HepG2 (cell line): ENCODE measurements around the gene CUL1. TPM values are rescaled to one million over a fixed set of nuclear protein-coding genes. Genes with fewer than 3 reads are reported as not detected.

ENCODE experiments used
- ATAC-seq: fragments of 200-7000 bp; cut with Tn5 transposase; 3 replicates; pipeline ENCODE4 v1.9.1; 2020; ENCODE audit warnings: mild to moderate bottlenecking, moderate library complexity
- BruUV-seq: library from RNA; stranded (reverse); fragments of 400-500 nt; replicated peaks from 2 replicates; lab custom pipeline; 2021; lab: Mats Ljungman, UMichigan
- CTCF ChIA-PET: fragments of 300-600 bp; formaldehyde crosslinking; extraction: SDS; loops from one replicate; lab custom pipeline; 2021; ENCODE audit warnings: low total read pairs, inconsistent platforms, low intra/inter-chr PET ratio; lab: Yijun Ruan, JAX
- POLR2A ChIA-PET: fragments of 350-600 bp; sonication (Branson Sonifier 250); formaldehyde crosslinking; loops from one replicate; lab custom pipeline; 2020; ENCODE audit warnings: antibody characterized with exemption, inconsistent platforms; lab: Yijun Ruan, JAX
- DNase-seq: peaks from one replicate; pipeline ENCODE4 v3.0.0-alpha.2; 2015; ENCODE audit warnings: low spot score
- FAIRE-seq: peaks from 3 replicates; lab custom pipeline; 2011; peaks lifted over from hg19 to GRCh38; lab: Jason Lieb, UNC
- H2AFZ ChIP-seq: one replicate; pipeline ENCODE4 v1.6.1; 2011; ENCODE audit warnings: low read length, inconsistent platforms
- H3K27ac ChIP-seq: fragments of 300-600 bp; 3 replicates; pipeline ENCODE4 v1.8.0; 2011; ENCODE audit warnings: mixed run types, mild to moderate bottlenecking, mixed read lengths, low read length, inconsistent platforms; ENCODE audit not compliant: insufficient read depth; ENCODE audit errors: extremely low read length
- H3K27me3 ChIP-seq, 2 experiments: fragments of 200-600 bp in 1 of 2; 2 replicates in 1 of 2; 3 replicates in 1 of 2; pipeline versions ENCODE4 v1.6.0 to v1.8.0; 2011; ENCODE audit warnings: low read length in 2 of 2, mild to moderate bottlenecking in 2 of 2, moderate library complexity in 2 of 2, inconsistent platforms in 1 of 2; ENCODE audit not compliant: insufficient read depth in 2 of 2, control insufficient read depth in 1 of 2
- H3K36me3 ChIP-seq, 2 experiments: fragments of 200-600 bp in 1 of 2; replicated peaks in 1 of 2; 2 replicates in 1 of 2; 3 replicates in 1 of 2; pipeline versions ENCODE4 v1.5.1 to v1.8.0; 2011; ENCODE audit warnings: low read length in 2 of 2, inconsistent platforms in 1 of 2; ENCODE audit not compliant: insufficient read depth in 2 of 2, control insufficient read depth in 1 of 2
- H3K4me1 ChIP-seq: 2 replicates; pipeline ENCODE4 v1.5.1; 2012; ENCODE audit warnings: low read length, inconsistent platforms; ENCODE audit not compliant: insufficient read depth
- H3K4me2 ChIP-seq: 2 replicates; pipeline ENCODE4 v1.6.0; 2011; ENCODE audit warnings: low read depth, low read length, inconsistent platforms
- H3K4me3 ChIP-seq, 3 experiments: fragments of 200-600 bp in 1 of 3; sonication (generic), shearing (Covaris generic) in 1 of 3; replicated peaks in 1 of 3; 2 replicates each; pipeline ENCODE4 v1.5.1; 2011 to 2016; ENCODE audit warnings: low read length in 3 of 3, inconsistent platforms in 2 of 3, low read depth in 2 of 3, mild to moderate bottlenecking in 2 of 3, control low read depth in 1 of 3, mixed read lengths in 1 of 3; ENCODE audit not compliant: insufficient read depth in 1 of 3
- H3K79me2 ChIP-seq: one replicate; pipeline ENCODE4 v1.6.1; 2011; ENCODE audit warnings: low read length, inconsistent platforms; ENCODE audit not compliant: insufficient read depth
- H3K9ac ChIP-seq: 2 replicates; pipeline ENCODE4 v1.6.0; 2011; ENCODE audit warnings: mild to moderate bottlenecking, low read depth, low read length, inconsistent platforms; ENCODE audit not compliant: insufficient read depth
- H3K9me3 ChIP-seq: 2 replicates; pipeline ENCODE4 v1.5.1; 2012; ENCODE audit warnings: mild to moderate bottlenecking, low read length
- H4K20me1 ChIP-seq: 2 replicates; pipeline ENCODE4 v1.6.0; 2011; ENCODE audit warnings: inconsistent platforms, mild to moderate bottlenecking, low read length, moderate library complexity; ENCODE audit not compliant: insufficient read depth
- ARID2 ChIP-seq: sonication (generic); formaldehyde crosslinking; IDR thresholded peaks from 2 replicates; pipeline ENCODE4 v1.8.1; 2022; ENCODE audit warnings: mild to moderate bottlenecking, missing genetic modification reagents, borderline replicate concordance
- DNMT1 ChIP-seq: sonication (generic); formaldehyde crosslinking; IDR thresholded peaks from 2 replicates; pipeline ENCODE4 v1.5.1; 2020; ENCODE audit warnings: mild to moderate bottlenecking, missing genetic modification reagents
- MAF1 ChIP-seq: sonication (generic); formaldehyde crosslinking; IDR thresholded peaks from 2 replicates; pipeline ENCODE4 v1.5.0; 2020; ENCODE audit warnings: missing genetic modification reagents, borderline replicate concordance
- MZF1 ChIP-seq: sonication (generic); formaldehyde crosslinking; IDR thresholded peaks from 2 replicates; pipeline ENCODE4 v1.8.1; 2023; ENCODE audit warnings: mild to moderate bottlenecking, missing genetic modification reagents, borderline replicate concordance
- PRMT3 ChIP-seq: sonication (generic); formaldehyde crosslinking; IDR thresholded peaks from 2 replicates; pipeline ENCODE4 v1.8.1; 2022; ENCODE audit warnings: low read depth, mild to moderate bottlenecking, moderate library complexity, missing genetic modification reagents, borderline replicate concordance
- RBAK ChIP-seq: sonication (generic); formaldehyde crosslinking; IDR thresholded peaks from 2 replicates; pipeline ENCODE4 v1.5.1; 2020; ENCODE audit warnings: mild to moderate bottlenecking, missing genetic modification reagents
- RBM22 ChIP-seq: fragments of 200-400 bp; formaldehyde crosslinking; optimal IDR thresholded peaks from 2 replicates; pipeline ENCODE3; 2017; ENCODE audit warnings: mild to moderate bottlenecking, low read length, moderate library complexity
- SMYD3 ChIP-seq: sonication (generic); formaldehyde crosslinking; IDR thresholded peaks from 2 replicates; pipeline ENCODE4 v1.8.1; 2023; ENCODE audit warnings: mild to moderate bottlenecking, missing genetic modification reagents
- ZBTB21 ChIP-seq: sonication (generic); formaldehyde crosslinking; IDR thresholded peaks from 2 replicates; pipeline ENCODE4 v1.4.0; 2020; ENCODE audit warnings: missing genetic modification reagents
- ZBTB7B ChIP-seq: sonication (generic); formaldehyde crosslinking; IDR thresholded peaks from 2 replicates; pipeline ENCODE4 v1.4.0; 2020; ENCODE audit warnings: missing genetic modification reagents
- ZFAT ChIP-seq: sonication (generic); formaldehyde crosslinking; conservative IDR thresholded peaks from 2 replicates; pipeline ENCODE4 v1.8.1; 2023; ENCODE audit warnings: missing genetic modification reagents, inconsistent platforms
- ZKSCAN5 ChIP-seq: sonication (generic); formaldehyde crosslinking; IDR thresholded peaks from 2 replicates; pipeline ENCODE4 v1.5.1; 2020; ENCODE audit warnings: mild to moderate bottlenecking, missing genetic modification reagents
- ZNF280B ChIP-seq: sonication (generic); formaldehyde crosslinking; IDR thresholded peaks from 2 replicates; pipeline ENCODE4 v1.5.0; 2020; ENCODE audit warnings: missing genetic modification reagents, mild to moderate bottlenecking, borderline replicate concordance
- ZNF337 ChIP-seq: sonication (generic); formaldehyde crosslinking; IDR thresholded peaks from 2 replicates; pipeline ENCODE4 v1.5.1; 2020; ENCODE audit warnings: missing genetic modification reagents, low read depth, mild to moderate bottlenecking, borderline replicate concordance
- ZNF367 ChIP-seq: sonication (generic); formaldehyde crosslinking; IDR thresholded peaks from 2 replicates; pipeline ENCODE4 v1.4.0; 2020; ENCODE audit warnings: missing genetic modification reagents, borderline replicate concordance
- ZNF598 ChIP-seq: sonication (generic); formaldehyde crosslinking; IDR thresholded peaks from 2 replicates; pipeline ENCODE4 v1.5.1; 2020; ENCODE audit warnings: mild to moderate bottlenecking, missing genetic modification reagents, borderline replicate concordance
- ZNF691 ChIP-seq: sonication (generic); formaldehyde crosslinking; IDR thresholded peaks from 2 replicates; pipeline ENCODE4 v1.4.0; 2020; ENCODE audit warnings: missing genetic modification reagents, low read depth, mild to moderate bottlenecking, borderline replicate concordance
- ZZZ3 ChIP-seq: sonication (generic); formaldehyde crosslinking; IDR thresholded peaks from 2 replicates; pipeline ENCODE4 v1.4.0; 2020; ENCODE audit warnings: missing genetic modification reagents, mild to moderate bottlenecking, borderline replicate concordance
- WGBS: methylation state at CpG from one replicate; pipeline ENCODE4 v1.1.6; 2017; ENCODE audit warnings: low lambda C conversion rate; 5-methylcytosine and 5-hydroxymethylcytosine counted together
- in situ Hi-C: cut with HindIII; loops from 2 replicates; pipeline ENCODE4 v1.10.0; 2017; ENCODE audit warnings: low pct_unique_long_range_greater_than_20kb; ENCODE audit not compliant: extremely low pct_ligation_motif_present
- intact Hi-C: fragments of 100-400 bp; cut with micrococcal nuclease; formaldehyde crosslinking; loops from one replicate; pipeline ENCODE4 v1.10.0; 2022; ENCODE audit not compliant: unreplicated experiment
- polyA plus RNA-seq, 8 experiments: library from polyadenylated mRNA; depleted of rRNA in 3 of 8; stranded (reverse) in 7 of 8; unstranded in 1 of 8; fragments of >200 nt; fragmentation: Illumina TruSeq in 4 of 8; extraction: Trizol in 4 of 8; gene quantifications; 2 replicates each; pipeline versions ENCODE4 v1.2.1 to v1.2.3, GENCODE V29; 2011 to 2016; ENCODE audit warnings: low read depth in 4 of 8, missing spikeins in 1 of 8, mixed read lengths in 1 of 8; ENCODE audit not compliant: insufficient read depth in 1 of 8
- total RNA-seq, 5 experiments: library from RNA; depleted of rRNA; stranded (reverse); fragments of >200 nt; fragmentation: Illumina TruSeq; extraction: Trizol; gene quantifications; 2 replicates each; pipeline ENCODE4 v1.2.3, GENCODE V29; 2016; ENCODE audit warnings: low read depth in 1 of 5

Gene CUL1
- total and polyA plus RNA-seq, 2 of the 13 experiments (the other 11 are each of a cell fraction or from before 2014, with no cell fraction given), result 30.1 to 45.9 TPM

- ATAC-seq (no peak), DNase-seq (no peak), FAIRE-seq (no peak)
- no peaks in the 10 kb centered on the region for H4K20me1 ChIP-seq
- BruUV-seq, result no TSS peak
- ChIA-PET POLR2A (no interaction called here), CTCF (no interaction called here)
- no peak overlapping the region for H3K9ac ChIP-seq
- no peaks in the 10 kb centered on the region for H3K4me1 ChIP-seq
- H3K79me2 ChIP-seq, result no peaks in the 10 kb centered on the region
- no peak for TF ChIP-seq ARID2 (CRISPR knock-in tag)
- peak; percentile 73 for TF ChIP-seq RBM22
- no peak overlapping the region for H2AFZ ChIP-seq
- H3K4me3 ChIP-seq, result no peak overlapping the region
- intact Hi-C loops (no loop called here), in situ Hi-C loops (no loop called here)
- H3K9me3 ChIP-seq, result no peaks in the 10 kb centered on the region
- no peaks in the 10 kb centered on the region for H3K27me3 ChIP-seq
- 100% methylated on average over 4 of the region's 4 CpGs for WGBS
- H3K4me2 ChIP-seq, result no peak overlapping the region
- no peak overlapping the region for H3K27ac ChIP-seq
- H3K36me3 ChIP-seq, result peaks cover 14 to 67% of the 10 kb centered on the region in 2 experiments
Measured at GRCh38 chr7:148809856-148810255, 111.2 kb downstream of the CUL1 start.

GRCh38 chr7:148811892-148812291, 113.2 kb downstream of the CUL1 start:
- 99% methylated on average over 4 of the region's 4 CpGs for WGBS
- no peaks in the 10 kb centered on the region for H4K20me1 ChIP-seq
- FAIRE-seq, result no peak
- no peak for ATAC-seq
- ChIA-PET POLR2A (no interaction called here), CTCF (no interaction called here)
- H2AFZ ChIP-seq, result no peak overlapping the region
- H3K4me2 ChIP-seq, result no peak overlapping the region
- H3K27ac ChIP-seq, result no peak overlapping the region
- no peak for DNase-seq
- intact Hi-C loops (no loop called here), in situ Hi-C loops (no loop called here)
- H3K4me1 ChIP-seq, result no peaks in the 10 kb centered on the region
- H3K9ac ChIP-seq, result no peak overlapping the region
- BruUV-seq, result no TSS peak
- H3K79me2 ChIP-seq, result no peaks in the 10 kb centered on the region
- H3K9me3 ChIP-seq, result no peaks in the 10 kb centered on the region
- peaks cover 18 to 86% of the 10 kb centered on the region in 2 experiments for H3K36me3 ChIP-seq
- H3K4me3 ChIP-seq, result no peak overlapping the region
- no peaks in the 10 kb centered on the region for H3K27me3 ChIP-seq
- TF ChIP-seq MZF1 (CRISPR knock-in tag) (no peak), ZFAT (no peak), MAF1 (no peak), ZNF598 (CRISPR knock-in tag) (no peak), ZNF280B (no peak), ZBTB7B (CRISPR knock-in tag) (no peak), ZBTB21 (CRISPR knock-in tag) (no peak), ZNF691 (CRISPR knock-in tag) (no peak), ZNF337 (CRISPR knock-in tag) (no peak), ZNF367 (CRISPR knock-in tag) (no peak), DNMT1 (no peak), PRMT3 (CRISPR knock-in tag) (no peak), ZZZ3 (CRISPR knock-in tag) (no peak), RBAK (CRISPR knock-in tag) (no peak), ZKSCAN5 (CRISPR knock-in tag) (no peak), SMYD3 (CRISPR knock-in tag) (no peak)
